Measurements from ENCODE around the gene KCNH6. TPM values are rescaled to one million over a fixed set of nuclear protein-coding genes. Genes with fewer than 3 reads are reported as not detected.

The KCNH6 gene
- total RNA-seq, 1 donor, result not detected

DNA sequence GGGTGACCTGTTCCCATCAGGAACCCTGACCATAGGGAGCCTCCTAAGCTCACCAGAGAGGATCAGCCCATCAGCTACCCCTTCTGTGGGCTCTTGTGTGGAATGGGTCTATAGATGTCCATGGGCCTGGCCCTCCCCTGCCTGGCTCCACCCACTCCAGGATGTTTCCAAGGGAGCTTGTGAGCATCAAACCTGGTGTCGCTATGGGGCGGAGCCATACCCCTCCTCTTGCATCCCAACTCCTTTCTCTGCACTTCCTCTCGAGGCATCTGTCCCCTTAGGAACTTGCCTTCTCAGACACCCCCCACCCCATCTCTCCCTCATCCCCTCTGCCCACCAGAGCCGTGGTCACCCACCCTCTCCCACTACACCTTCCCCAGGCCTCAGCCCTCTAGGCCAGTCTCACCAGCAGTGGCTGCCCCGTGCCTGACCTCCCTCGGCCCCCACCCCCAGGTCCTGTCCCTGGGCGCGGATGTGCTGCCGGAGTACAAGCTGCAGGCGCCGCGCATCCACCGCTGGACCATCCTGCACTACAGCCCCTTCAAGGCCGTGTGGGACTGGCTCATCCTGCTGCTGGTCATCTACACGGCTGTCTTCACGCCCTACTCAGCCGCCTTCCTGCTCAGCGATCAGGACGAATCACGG lies 10.4 kb downstream of the KCNH6 start:
- no peak overlapping the region for H3K4me3 ChIP-seq (ENCODE audit: low read length)
- H3K9me3 ChIP-seq (ENCODE audit: low read depth, low read length), result no peaks in the 10 kb centered on the region
- H3K27me3 ChIP-seq (ENCODE audit: insufficient read depth, low read length), result peaks cover 8% of the 10 kb centered on the region
- peaks cover 5% of the 10 kb centered on the region for H3K4me1 ChIP-seq (ENCODE audit: insufficient read depth, low read length)

DNA sequence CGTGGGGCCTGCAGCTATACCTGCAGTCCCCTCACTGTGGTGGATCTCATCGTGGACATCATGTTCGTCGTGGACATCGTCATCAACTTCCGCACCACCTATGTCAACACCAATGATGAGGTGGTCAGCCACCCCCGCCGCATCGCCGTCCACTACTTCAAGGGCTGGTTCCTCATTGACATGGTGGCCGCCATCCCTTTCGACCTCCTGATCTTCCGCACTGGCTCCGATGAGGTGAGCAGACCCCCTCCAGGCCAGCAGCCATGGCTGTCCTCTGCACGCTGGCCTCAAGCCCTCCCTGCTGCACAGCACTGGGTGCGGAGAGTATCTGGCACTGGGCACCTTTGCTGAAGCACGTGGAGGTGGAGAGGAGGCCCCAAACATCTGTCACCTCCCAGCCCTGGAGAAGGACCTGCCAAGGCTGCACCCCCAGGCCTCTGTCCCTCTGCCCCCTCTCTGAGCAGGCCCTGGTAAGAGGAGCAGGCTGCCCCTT lies 11.0 kb downstream of the KCNH6 start:
- H3K4me3 ChIP-seq (ENCODE audit: low read length), result no peak overlapping the region
- peaks cover 6% of the 10 kb centered on the region for H3K4me1 ChIP-seq (ENCODE audit: insufficient read depth, low read length)
- no peaks in the 10 kb centered on the region for H3K9me3 ChIP-seq (ENCODE audit: low read depth, low read length)
- peaks cover 13% of the 10 kb centered on the region for H3K27me3 ChIP-seq (ENCODE audit: insufficient read depth, low read length)

DNA sequence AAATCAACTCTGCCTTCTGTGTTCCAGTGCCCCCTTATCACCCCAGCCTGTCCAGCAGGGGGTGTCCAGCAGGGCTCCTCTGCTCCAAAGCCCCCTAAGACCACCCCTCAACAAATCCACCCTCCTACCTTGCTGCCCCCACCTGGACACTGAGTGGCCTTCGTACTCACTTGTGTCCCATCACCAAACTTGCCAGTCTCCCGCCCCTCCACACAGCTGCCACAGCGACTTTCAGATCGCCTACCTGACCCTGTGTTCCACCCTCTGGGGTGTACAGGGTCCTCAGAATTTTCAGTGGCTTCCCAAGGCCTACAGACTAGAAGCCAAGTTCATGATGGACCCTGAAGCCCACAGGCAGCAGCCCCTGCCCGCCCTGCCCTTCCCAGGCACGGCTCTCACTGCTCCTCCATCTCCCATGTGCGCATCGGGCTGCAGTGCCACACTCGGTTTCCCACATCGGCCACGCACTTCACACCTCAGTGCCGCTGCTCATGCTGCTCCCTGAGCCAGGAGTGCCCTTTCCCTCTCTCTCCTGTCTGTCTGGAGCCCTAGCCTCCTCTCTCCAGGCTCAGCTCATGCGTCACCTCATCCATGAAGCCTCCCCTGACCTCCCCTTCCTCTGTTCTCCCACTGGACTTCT lies 11.8 kb downstream of the KCNH6 start:
- Histone ChIP-seq H3K9me3 (ENCODE audit: low read depth, low read length) (no peaks in the 10 kb centered on the region), H3K4me1 (ENCODE audit: insufficient read depth, low read length) (peaks cover 6% of the 10 kb centered on the region), H3K27me3 (ENCODE audit: insufficient read depth, low read length) (peaks cover 18% of the 10 kb centered on the region)

DNA sequence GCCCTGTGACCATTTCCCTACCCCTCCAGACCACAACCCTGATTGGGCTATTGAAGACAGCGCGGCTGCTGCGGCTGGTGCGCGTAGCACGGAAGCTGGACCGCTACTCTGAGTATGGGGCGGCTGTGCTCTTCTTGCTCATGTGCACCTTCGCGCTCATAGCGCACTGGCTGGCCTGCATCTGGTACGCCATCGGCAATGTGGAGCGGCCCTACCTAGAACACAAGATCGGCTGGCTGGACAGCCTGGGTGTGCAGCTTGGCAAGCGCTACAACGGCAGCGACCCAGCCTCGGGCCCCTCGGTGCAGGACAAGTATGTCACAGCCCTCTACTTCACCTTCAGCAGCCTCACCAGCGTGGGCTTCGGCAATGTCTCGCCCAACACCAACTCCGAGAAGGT lies 12.5 kb downstream of the KCNH6 start:
- H3K4me3 ChIP-seq (ENCODE audit: low read length), result no peak overlapping the region

More for the DNA sequence above, 11.8 kb downstream of the KCNH6 start:
- H3K4me3 ChIP-seq (ENCODE audit: low read length), result no peak overlapping the region

DNA sequence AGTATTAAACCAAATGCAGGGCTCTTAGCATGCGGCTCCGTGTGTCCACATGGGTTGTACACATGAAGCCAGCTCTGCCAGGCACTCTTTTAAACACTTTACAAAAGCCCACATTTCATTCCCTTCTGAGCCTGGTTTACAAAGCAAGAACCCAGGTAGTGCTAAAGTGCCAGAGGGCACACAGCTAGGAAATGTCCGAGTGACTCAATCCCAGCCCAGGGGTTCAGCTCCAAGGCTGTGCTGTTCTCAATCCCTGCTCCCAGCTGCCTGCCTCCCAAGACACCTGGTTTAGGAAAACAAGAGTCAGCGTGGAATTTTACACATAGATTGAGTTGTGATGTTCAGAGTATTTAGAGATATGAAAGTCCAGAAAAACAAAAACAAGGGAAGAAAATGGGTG lies 13.8 kb downstream of the KCNH6 start:
- H3K4me1 ChIP-seq (ENCODE audit: insufficient read depth, low read length), result peaks cover 6% of the 10 kb centered on the region
- no peaks in the 10 kb centered on the region for H3K9me3 ChIP-seq (ENCODE audit: low read depth, low read length)
- no peak overlapping the region for H3K4me3 ChIP-seq (ENCODE audit: low read length)
- peaks cover 18% of the 10 kb centered on the region for H3K27me3 ChIP-seq (ENCODE audit: insufficient read depth, low read length)

More for the DNA sequence above, 12.5 kb downstream of the KCNH6 start:
- Histone ChIP-seq H3K9me3 (ENCODE audit: low read depth, low read length) (no peaks in the 10 kb centered on the region), H3K27me3 (ENCODE audit: insufficient read depth, low read length) (peaks cover 18% of the 10 kb centered on the region), H3K4me1 (ENCODE audit: insufficient read depth, low read length) (peaks cover 6% of the 10 kb centered on the region)

DNA sequence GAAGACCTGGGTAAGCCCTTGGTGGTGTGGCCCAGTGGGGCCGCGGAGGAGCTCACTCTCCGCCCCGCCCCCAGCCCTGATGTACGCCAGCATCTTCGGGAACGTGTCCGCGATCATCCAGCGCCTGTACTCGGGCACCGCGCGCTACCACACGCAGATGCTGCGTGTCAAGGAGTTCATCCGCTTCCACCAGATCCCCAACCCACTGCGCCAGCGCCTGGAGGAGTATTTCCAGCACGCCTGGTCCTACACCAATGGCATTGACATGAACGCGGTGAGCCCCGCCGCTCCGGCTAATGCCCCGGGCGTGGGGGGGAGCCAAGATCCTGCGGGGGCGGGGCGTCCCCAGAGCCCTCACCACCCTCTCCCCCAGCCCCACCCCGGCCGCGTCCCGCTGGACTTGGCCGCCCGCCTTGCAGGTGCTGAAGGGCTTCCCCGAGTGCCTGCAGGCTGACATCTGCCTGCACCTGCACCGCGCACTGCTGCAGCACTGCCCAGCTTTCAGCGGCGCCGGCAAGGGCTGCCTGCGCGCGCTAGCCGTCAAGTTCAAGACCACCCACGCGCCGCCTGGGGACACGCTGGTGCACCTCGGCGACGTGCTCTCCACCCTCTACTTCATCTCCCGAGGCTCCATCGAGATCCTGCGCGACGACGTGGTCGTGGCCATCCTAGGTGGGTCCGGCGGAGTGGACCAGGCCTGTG lies 15.0 kb downstream of the KCNH6 start:
- Histone ChIP-seq H3K27me3 (ENCODE audit: insufficient read depth, low read length) (peaks cover 18% of the 10 kb centered on the region), H3K4me1 (ENCODE audit: insufficient read depth, low read length) (peaks cover 6% of the 10 kb centered on the region), H3K9me3 (ENCODE audit: low read depth, low read length) (no peaks in the 10 kb centered on the region), H3K4me3 (ENCODE audit: low read length) (no peak overlapping the region)

DNA sequence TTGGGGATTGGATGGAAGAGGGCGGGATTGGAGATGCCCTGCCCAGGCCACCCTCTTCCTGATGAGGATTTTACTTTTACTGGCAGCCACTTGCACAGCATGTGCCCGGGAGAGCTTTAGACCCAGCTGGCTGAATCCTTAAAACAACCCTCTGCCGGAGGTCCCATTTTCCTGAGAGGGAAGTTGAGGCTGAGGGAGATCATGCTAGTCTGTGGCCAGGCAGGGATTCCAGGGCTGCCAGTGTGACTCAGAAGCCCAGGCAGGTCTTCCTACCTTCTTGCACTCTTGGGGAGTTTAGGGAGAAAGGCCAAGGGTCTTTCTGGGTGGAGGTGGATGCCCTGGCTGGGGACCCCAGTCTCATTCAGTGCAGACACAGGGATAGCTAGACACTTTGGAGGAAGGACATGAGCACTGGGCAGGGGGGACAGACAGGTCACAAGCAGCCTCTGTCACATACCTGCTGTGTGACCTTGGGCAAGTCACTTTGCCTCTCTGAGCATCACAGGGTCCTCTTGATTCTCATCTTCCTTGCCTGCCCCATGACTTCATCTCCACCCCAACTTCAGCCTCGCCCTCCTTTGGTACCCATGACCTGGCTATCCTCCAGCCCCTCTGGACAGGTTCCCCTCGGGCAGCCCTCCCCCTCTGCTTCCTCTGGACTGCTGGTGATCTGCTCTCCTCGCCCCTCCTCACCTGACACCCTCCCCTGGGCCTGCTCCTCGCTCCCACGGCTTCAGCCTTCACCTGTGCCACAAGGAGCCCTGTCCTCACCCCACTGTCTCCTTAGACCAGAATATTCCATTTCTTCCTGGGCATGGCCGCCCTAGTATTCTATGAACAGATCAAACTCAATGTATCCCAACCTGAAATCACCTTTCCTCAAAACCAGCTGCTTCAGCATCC lies 15.8 kb downstream of the KCNH6 start:
- Histone ChIP-seq H3K9me3 (ENCODE audit: low read depth, low read length) (no peaks in the 10 kb centered on the region), H3K4me1 (ENCODE audit: insufficient read depth, low read length) (peaks cover 6% of the 10 kb centered on the region), H3K4me3 (ENCODE audit: low read length) (no peak overlapping the region), H3K27me3 (ENCODE audit: insufficient read depth, low read length) (peaks cover 18% of the 10 kb centered on the region)

DNA sequence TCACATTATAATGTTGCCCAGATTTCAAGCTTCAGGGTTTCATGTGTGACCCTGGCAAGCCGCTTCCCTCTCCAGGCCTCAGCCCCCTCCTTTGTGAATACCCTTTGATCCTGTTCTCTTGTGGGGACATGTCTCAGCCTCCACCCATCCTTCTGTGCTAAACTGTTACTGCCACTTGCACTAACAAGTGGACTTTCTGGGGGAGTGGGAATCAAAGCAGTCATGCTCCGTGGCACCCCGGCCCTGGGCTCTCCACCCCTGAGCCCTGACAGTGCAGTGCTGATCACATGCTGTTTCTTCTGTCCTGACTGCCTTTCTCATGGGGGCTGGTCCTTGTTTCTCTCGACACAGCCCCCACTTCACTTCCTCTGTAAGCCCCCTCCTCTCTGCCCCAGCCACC lies 17.4 kb downstream of the KCNH6 start:
- no peak overlapping the region for H3K4me3 ChIP-seq (ENCODE audit: low read length)
- H3K27me3 ChIP-seq (ENCODE audit: insufficient read depth, low read length), result peaks cover 18% of the 10 kb centered on the region
- H3K4me1 ChIP-seq (ENCODE audit: insufficient read depth, low read length), result peaks cover 6% of the 10 kb centered on the region
- no peaks in the 10 kb centered on the region for H3K9me3 ChIP-seq (ENCODE audit: low read depth, low read length)

DNA sequence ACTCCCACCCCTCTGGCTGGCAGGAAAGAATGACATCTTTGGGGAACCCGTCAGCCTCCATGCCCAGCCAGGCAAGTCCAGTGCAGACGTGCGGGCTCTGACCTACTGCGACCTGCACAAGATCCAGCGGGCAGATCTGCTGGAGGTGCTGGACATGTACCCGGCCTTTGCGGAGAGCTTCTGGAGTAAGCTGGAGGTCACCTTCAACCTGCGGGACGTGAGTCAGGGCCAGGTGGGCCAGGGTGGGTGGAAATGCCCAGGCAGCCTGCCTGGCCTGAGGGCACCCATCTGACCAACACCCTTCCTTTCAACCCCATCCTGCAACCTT lies 19.0 kb downstream of the KCNH6 start:
- no peaks in the 10 kb centered on the region for H3K9me3 ChIP-seq (ENCODE audit: low read depth, low read length)
- peaks cover 6% of the 10 kb centered on the region for H3K4me1 ChIP-seq (ENCODE audit: insufficient read depth, low read length)
- H3K27me3 ChIP-seq (ENCODE audit: insufficient read depth, low read length), result peaks cover 15% of the 10 kb centered on the region

DNA sequence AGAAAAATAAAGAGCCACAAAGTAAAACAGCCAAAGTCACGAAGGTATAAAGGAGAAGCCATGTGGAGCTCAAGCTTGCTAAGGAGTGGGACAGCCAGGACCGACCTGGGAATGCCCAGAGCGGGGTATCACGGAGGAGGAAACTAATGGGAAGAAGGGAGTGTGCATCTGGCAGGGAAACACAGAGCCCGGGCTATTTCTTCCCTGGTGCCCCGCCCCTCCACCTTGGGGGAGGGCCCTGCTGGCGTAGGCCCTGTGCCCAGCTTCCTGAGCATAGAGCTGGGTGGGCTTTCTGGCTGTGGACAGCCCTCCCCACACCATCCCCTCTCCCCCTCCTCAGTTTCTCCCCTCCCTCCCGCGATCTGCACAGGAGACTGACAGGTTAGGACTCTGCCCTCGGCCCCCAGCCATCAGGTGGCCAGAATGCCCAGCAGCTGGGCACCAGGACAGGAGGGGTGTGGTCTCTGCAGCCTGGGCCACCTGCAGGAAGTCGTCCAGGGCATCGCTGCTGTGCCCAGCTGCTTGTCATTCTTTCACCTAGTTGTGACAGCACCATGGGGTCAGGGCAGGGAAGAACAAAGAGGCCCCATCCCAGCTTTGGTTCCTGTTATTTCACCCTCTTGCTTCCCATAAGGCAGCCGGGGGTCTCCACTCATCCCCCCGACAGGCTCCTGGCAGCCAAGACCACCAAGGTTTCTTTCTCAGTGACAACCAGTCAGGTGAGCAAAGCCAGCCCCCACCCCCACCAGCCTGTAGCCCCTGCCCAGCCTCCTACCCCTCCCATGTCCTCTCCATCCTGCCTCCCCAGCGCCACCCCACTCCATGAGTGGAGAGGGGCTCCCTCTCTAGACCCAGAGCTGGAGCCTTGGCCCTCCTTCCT lies 20.0 kb downstream of the KCNH6 start:
- Histone ChIP-seq H3K27me3 (ENCODE audit: insufficient read depth, low read length) (peaks cover 12% of the 10 kb centered on the region), H3K9me3 (ENCODE audit: low read depth, low read length) (no peaks in the 10 kb centered on the region), H3K4me1 (ENCODE audit: insufficient read depth, low read length) (peaks cover 5% of the 10 kb centered on the region), H3K4me3 (ENCODE audit: low read length) (no peak overlapping the region)

More for the DNA sequence above, 19.0 kb downstream of the KCNH6 start:
- no peak overlapping the region for H3K4me3 ChIP-seq (ENCODE audit: low read length)

DNA sequence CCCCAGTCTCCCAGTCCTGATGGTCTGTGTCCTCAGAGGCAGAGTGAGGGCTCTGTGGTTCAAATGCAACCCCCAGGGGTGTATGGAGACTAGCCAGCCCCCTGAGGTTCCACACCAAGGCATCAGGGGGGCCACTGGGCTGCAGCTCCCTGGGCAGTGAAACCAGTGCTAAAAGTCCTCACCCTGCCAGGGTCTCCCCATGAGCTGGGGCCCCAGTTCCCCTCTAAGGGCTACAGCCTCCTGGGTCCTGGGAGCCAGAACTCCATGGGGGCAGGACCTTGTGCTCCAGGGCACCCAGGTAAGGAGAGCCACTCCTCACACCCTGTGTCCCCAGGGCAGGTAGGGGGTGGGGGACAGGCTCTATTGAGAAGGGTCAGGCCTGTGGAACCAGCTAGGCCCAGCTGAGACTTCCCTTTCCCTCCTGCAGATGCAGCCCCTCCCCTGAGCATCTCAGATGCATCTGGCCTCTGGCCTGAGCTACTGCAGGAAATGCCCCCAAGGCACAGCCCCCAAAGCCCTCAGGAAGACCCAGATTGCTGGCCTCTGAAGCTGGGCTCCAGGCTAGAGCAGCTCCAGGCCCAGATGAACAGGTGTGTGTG lies 20.8 kb downstream of the KCNH6 start:
- H3K27me3 ChIP-seq (ENCODE audit: insufficient read depth, low read length), result peaks cover 7% of the 10 kb centered on the region
- H3K9me3 ChIP-seq (ENCODE audit: low read depth, low read length), result no peaks in the 10 kb centered on the region
- peaks cover 3% of the 10 kb centered on the region for H3K4me1 ChIP-seq (ENCODE audit: insufficient read depth, low read length)
- H3K4me3 ChIP-seq (ENCODE audit: low read length), result no peak overlapping the region

DNA sequence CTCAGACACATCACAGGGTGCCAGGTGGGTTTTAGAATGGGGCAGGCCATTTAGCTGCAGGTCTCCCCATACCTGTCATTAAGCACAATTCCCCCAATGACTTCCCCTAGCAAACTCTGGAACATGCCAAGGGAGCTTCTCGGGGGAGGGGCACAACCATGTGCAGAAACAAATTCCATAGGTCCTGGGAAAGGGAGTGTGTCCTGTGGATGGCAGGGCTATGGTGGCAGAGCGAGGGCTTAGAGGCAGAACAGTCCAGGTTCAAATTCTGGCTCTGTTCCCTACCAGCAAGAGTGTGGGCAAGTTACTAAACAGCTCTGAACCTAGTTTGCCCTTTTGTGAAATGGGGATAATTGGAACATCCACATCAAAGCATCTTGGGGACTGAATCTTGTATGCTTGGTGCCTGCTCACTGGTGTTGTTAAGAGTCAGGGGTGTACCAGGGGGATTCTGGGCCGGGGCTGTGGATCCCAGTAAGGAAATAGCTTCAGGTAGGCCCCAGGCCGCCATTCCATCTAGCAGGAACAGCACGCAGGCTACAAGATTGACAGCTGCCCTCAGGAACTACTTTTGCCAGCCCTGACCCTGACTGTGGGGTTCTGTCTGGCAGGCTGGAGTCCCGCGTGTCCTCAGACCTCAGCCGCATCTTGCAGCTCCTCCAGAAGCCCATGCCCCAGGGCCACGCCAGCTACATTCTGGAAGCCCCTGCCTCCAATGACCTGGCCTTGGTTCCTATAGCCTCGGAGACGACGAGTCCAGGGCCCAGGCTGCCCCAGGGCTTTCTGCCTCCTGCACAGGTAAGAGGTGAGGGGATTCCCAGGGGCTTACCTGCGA lies 21.5 kb downstream of the KCNH6 start:
- Histone ChIP-seq H3K9me3 (ENCODE audit: low read depth, low read length) (no peaks in the 10 kb centered on the region), H3K4me3 (ENCODE audit: low read length) (no peak overlapping the region), H3K27me3 (ENCODE audit: insufficient read depth, low read length) (no peaks in the 10 kb centered on the region), H3K4me1 (ENCODE audit: insufficient read depth, low read length) (peaks cover 11% of the 10 kb centered on the region)
